Endothelial cell of umbilical vein (primary cell): Measurements from ENCODE around the gene ILF2. TPM values are rescaled to one million over a fixed set of nuclear protein-coding genes. Genes with fewer than 3 reads are reported as not detected.
"Not testable (repeated sequence)": the region's sequence is repeated elsewhere in the genome, so short reads cannot be mapped to it uniquely, and the experiment has no call there.

Experiments
- BruUV-seq: library from RNA; stranded (reverse); fragments of 400-500 nt; replicated peaks from 2 replicates; lab custom pipeline; 2021; lab: Mats Ljungman, UMichigan
- CTCF ChIA-PET: fragments of 300-600, 350-600 bp; sonication (Branson Sonifier 250); formaldehyde crosslinking; loops from one replicate; lab custom pipeline; 2021; ENCODE audit warnings: antibody characterized with exemption, inconsistent platforms; lab: Charles Lee
- POLR2A ChIA-PET: fragments of 300-600, 350-600 bp; sonication (Branson Sonifier 250); formaldehyde crosslinking; loops from one replicate; lab custom pipeline; 2021; ENCODE audit warnings: antibody characterized with exemption, inconsistent platforms; lab: Charles Lee
- DNase-seq: peaks from one replicate; pipeline ENCODE4 v3.0.0-alpha.2; 2011; ENCODE audit warnings: low read depth, low spot score
- FAIRE-seq: peaks from 2 replicates; lab custom pipeline; 2011; peaks lifted over from hg19 to GRCh38; lab: Jason Lieb, UNC
- H2AFZ ChIP-seq: 2 replicates; pipeline ENCODE4 v1.6.0; 2012; ENCODE audit warnings: low read depth, low read length, control low read depth, inconsistent platforms
- H3K27ac ChIP-seq: 2 replicates; pipeline ENCODE4 v1.5.1; 2011; ENCODE audit warnings: low read depth, mild to moderate bottlenecking, control low read depth, low read length, moderate library complexity; ENCODE audit not compliant: insufficient read depth
- H3K27me3 ChIP-seq, 2 experiments: 2 replicates each; pipeline versions ENCODE4 v1.6.0 to v1.6.1; 2011; ENCODE audit warnings: low read length in 2 of 2, mixed read lengths in 1 of 2; ENCODE audit not compliant: control insufficient read depth in 2 of 2, insufficient read depth in 2 of 2
- H3K36me3 ChIP-seq, 2 experiments: 2 replicates in 1 of 2; 3 replicates in 1 of 2; pipeline ENCODE4 v1.5.1; 2011; ENCODE audit warnings: low read length in 2 of 2, mild to moderate bottlenecking in 1 of 2, moderate library complexity in 1 of 2; ENCODE audit not compliant: control insufficient read depth in 2 of 2, insufficient read depth in 2 of 2; ENCODE audit errors: extremely low read depth in 1 of 2
- H3K4me1 ChIP-seq: 3 replicates; pipeline ENCODE4 v1.5.1; 2011; ENCODE audit warnings: mild to moderate bottlenecking, low read length; ENCODE audit not compliant: control insufficient read depth, insufficient read depth; ENCODE audit errors: extremely low read depth
- H3K4me2 ChIP-seq: 2 replicates; pipeline ENCODE4 v1.6.1; 2011; ENCODE audit warnings: low read length, control low read depth, mixed read lengths; ENCODE audit not compliant: insufficient read depth
- H3K4me3 ChIP-seq, 3 experiments: fragments of 200-600 bp in 1 of 3; sonication (generic), shearing (Covaris generic) in 1 of 3; replicated peaks in 1 of 3; 2 replicates each; pipeline ENCODE4 v1.5.1; 2011 to 2016; ENCODE audit warnings: control low read depth in 3 of 3, low read length in 3 of 3, mild to moderate bottlenecking in 2 of 3, inconsistent platforms in 1 of 3, low read depth in 1 of 3, moderate library complexity in 1 of 3; ENCODE audit not compliant: insufficient read depth in 1 of 3
- H3K79me2 ChIP-seq: 2 replicates; pipeline ENCODE4 v1.6.0; 2012; ENCODE audit warnings: low read length, inconsistent platforms; ENCODE audit not compliant: control insufficient read depth, insufficient read depth
- H3K9ac ChIP-seq: replicated peaks from 2 replicates; pipeline ENCODE3; 2011; ENCODE audit warnings: low read length, control low read depth; ENCODE audit not compliant: insufficient read depth; ENCODE audit errors: extremely low read depth
- H3K9me1 ChIP-seq: replicated peaks from 3 replicates; pipeline ENCODE4 v1.6.0; 2011; ENCODE audit warnings: mild to moderate bottlenecking, low read length; ENCODE audit not compliant: control insufficient read depth, insufficient read depth; ENCODE audit errors: extremely low read depth
- H3K9me3 ChIP-seq: replicated peaks from 2 replicates; pipeline ENCODE4 v1.5.1; 2012; ENCODE audit warnings: low read length, inconsistent platforms; ENCODE audit not compliant: control insufficient read depth, insufficient read depth
- H4K20me1 ChIP-seq: replicated peaks from 2 replicates; pipeline ENCODE3; 2011; ENCODE audit warnings: mild to moderate bottlenecking, low read length; ENCODE audit not compliant: control insufficient read depth, insufficient read depth; ENCODE audit errors: extremely low read depth
- GATA2 ChIP-seq: IDR thresholded peaks from 2 replicates; pipeline ENCODE4 v1.7.0; 2011; ENCODE audit warnings: low read depth, mild to moderate bottlenecking, moderate library complexity, mixed read lengths, low read length; ENCODE audit not compliant: insufficient read length, insufficient read depth
- dilution Hi-C: fragments of 300-500 bp; cut with MboI; formaldehyde crosslinking; loops from one replicate; pipeline ENCODE4 v1.15.0; 2019; ENCODE audit warnings: low sequenced_read_pairs; ENCODE audit not compliant: extremely low pct_ligation_motif_present
- intact Hi-C: fragments of 100-400 bp; cut with micrococcal nuclease; formaldehyde crosslinking; loops from one replicate; pipeline ENCODE4 v1.10.0; 2022
- polyA plus RNA-seq, 4 experiments: library from polyadenylated mRNA; depleted of rRNA in 3 of 4; stranded (reverse) in 3 of 4; unstranded in 1 of 4; fragments of >200 nt; gene quantifications; 2 replicates each; pipeline versions ENCODE4 v1.2.1 to v1.2.3, GENCODE V29; 2011 to 2012; ENCODE audit warnings: missing spikeins in 1 of 4
- total RNA-seq: library from RNA; stranded (reverse); gene quantifications from 2 replicates; pipeline ENCODE4 v1.2.3, GENCODE V29; 2021

ILF2 gene
- total and polyA plus RNA-seq, 2 donors (not counting 3 experiments of a cell fraction or from before 2014, with no cell fraction given): 271 to 303 TPM

- H3K36me3 ChIP-seq: peaks cover 47 to 57% of the 10 kb centered on the region in 2 experiments
- POLR2A ChIA-PET: no interaction called here
- FAIRE-seq (no peak), DNase-seq (no peak)
- no peak overlapping the region for H3K4me3 ChIP-seq
- BruUV-seq: no TSS peak
- H2AFZ ChIP-seq: no peak overlapping the region
- TF ChIP-seq GATA2: no peak
- peaks cover 2% of the 10 kb centered on the region for H4K20me1 ChIP-seq
- no peaks in the 10 kb centered on the region for H3K27me3 ChIP-seq
- H3K4me2 ChIP-seq: no peak overlapping the region
- no peak overlapping the region for H3K9ac ChIP-seq
- H3K9me3 ChIP-seq: no peaks in the 10 kb centered on the region
- H3K27ac ChIP-seq: no peak overlapping the region
- H3K4me1 ChIP-seq: no peaks in the 10 kb centered on the region
- dilution Hi-C loops: no loop called here
- no peaks in the 10 kb centered on the region for H3K9me1 ChIP-seq
- CTCF ChIA-PET: interaction anchor here (2.7 kb wide), 1 partner anchor 68 kb away, joined by 12 read pairs; no protein-coding TSS in a partner anchor
- intact Hi-C loops: no loop called here
- H3K79me2 ChIP-seq: peaks cover 40% of the 10 kb centered on the region
Measured at GRCh38 chr1:153640861-153641260, 29.9 kb downstream of the ILF2 start.

GRCh38 chr1:153640213-153640612 is 30.6 kb downstream of the ILF2 start:
- CTCF ChIA-PET: interaction anchor here (0.9 to 2.7 kb wide), 4 partner anchors 13 to 129 kb away, joined by 3 to 12 read pairs (median 3); partner anchors contain the start of gene S100A13

More at GRCh38 chr1:153640213-153640612, 30.6 kb downstream of the ILF2 start:
- H3K4me1 ChIP-seq, H3K27me3 ChIP-seq, H3K4me3 ChIP-seq, H3K9ac ChIP-seq, dilution Hi-C loops, intact Hi-C loops, H2AFZ ChIP-seq, BruUV-seq, FAIRE-seq, H3K9me1 ChIP-seq, H3K9me3 ChIP-seq, DNase-seq, H4K20me1 ChIP-seq, H3K4me2 ChIP-seq, H3K27ac ChIP-seq, POLR2A ChIA-PET: not testable (repeated sequence)
- peaks cover 46% of the 10 kb centered on the region for H3K79me2 ChIP-seq
- peaks cover 41 to 53% of the 10 kb centered on the region in 2 experiments for H3K36me3 ChIP-seq
